Erythroblast (primary cell): ENCODE results near the gene ETFDH.

Experiments
- GATA1 ChIP-seq: IDR thresholded peaks from 2 replicates; pipeline ENCODE4 v1.6.1; 2011; ENCODE audit warnings: low read depth, mild to moderate bottlenecking, control low read depth, low read length, moderate library complexity
- POLR2A ChIP-seq: IDR thresholded peaks from 2 replicates; pipeline ENCODE4 v1.6.1; 2011; ENCODE audit warnings: mild to moderate bottlenecking, low read length

DNA sequence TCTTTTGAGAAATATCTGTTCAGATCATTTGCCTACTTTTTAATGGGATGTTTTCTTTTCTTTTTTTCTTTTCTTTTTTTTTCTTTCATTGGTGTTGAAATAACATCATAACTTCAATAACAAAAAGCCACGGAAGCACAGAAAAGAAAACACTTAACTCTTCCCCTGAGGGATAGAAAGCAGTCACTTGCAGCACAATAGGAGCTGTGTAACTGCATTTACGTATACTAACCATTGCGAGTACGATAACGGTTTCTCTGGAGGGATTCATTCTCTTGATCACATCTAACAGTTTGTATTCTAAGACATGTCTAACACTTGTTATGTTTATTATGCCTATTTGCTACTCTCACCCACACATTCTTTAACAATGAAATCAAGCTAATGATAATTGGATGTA, 27.7 kb upstream of the ETFDH start:
- TF ChIP-seq POLR2A (no peak), GATA1 (no peak)
